NCI-H1417 (cell line): Measurements from ENCODE around the gene PTPRF.

ENCODE experiments used
- DNase-seq, 3 experiments: peaks; one replicate each; lab custom pipeline; 2025; lab: John Stamatoyannopoulos, UW

The PTPRF gene

GRCh38 chr1:43669878-43670277 is 139.2 kb downstream of the PTPRF start:
- no peak for DNase-seq

DNA sequence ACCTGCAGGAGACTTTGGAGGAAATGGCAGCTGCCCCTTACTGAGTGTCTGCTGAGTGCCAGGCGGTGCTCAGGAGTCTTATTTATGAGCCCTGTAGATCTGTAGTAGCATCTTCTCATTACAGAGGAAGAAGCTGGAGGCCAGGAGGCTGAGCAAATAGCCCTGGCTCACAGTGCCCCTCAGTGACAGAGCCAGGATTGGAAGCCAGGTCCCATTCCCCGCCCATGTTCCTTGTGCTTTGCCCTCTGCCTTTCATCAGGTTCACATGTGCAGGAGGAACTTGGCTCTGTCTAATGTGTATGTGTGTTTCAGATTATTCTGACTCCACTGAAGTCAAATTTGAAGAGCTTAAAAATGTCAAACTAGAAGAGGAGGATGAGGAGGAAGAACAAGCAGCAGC is 140.5 kb downstream of the PTPRF start:
- DNase-seq = no peak

GRCh38 chr1:43671626-43672330 is 141.1 kb downstream of the PTPRF start:
- no peak for DNase-seq

GRCh38 chr1:43673261-43673660 is 142.6 kb downstream of the PTPRF start:
- no peak for DNase-seq
